H9 (cell line): ENCODE measurements around the gene PLEKHA1. TPM values are rescaled to one million over a fixed set of nuclear protein-coding genes. Genes with fewer than 3 reads are reported as not detected.

Experiments
- DNase-seq: peaks from one replicate; pipeline ENCODE4 v3.0.0-alpha.2; 2017
- H2AFZ ChIP-seq: one replicate; pipeline ENCODE4 v1.6.1; 2013; ENCODE audit warnings: mild to moderate bottlenecking, low read length, control low read depth, moderate library complexity
- H2AK5ac ChIP-seq: 2 replicates; pipeline ENCODE4 v1.6.1; 2013; ENCODE audit warnings: low read length, control low read depth, mixed read lengths; ENCODE audit not compliant: insufficient read length
- H2BK120ac ChIP-seq: one replicate; pipeline ENCODE4 v1.6.1; 2013; ENCODE audit warnings: low read depth, mild to moderate bottlenecking, low read length, control low read depth, inconsistent platforms; ENCODE audit not compliant: poor library complexity, severe bottlenecking
- H2BK12ac ChIP-seq: 2 replicates; pipeline ENCODE4 v1.6.1; 2013; ENCODE audit warnings: low read length, control low read depth, mixed read lengths, low read depth; ENCODE audit not compliant: insufficient read length
- H2BK15ac ChIP-seq: 2 replicates; pipeline ENCODE4 v1.6.1; 2013; ENCODE audit warnings: low read depth, low read length, control low read depth
- H2BK20ac ChIP-seq: one replicate; pipeline ENCODE4 v1.6.1; 2013; ENCODE audit warnings: low read depth, mild to moderate bottlenecking, low read length, control low read depth, inconsistent platforms; ENCODE audit not compliant: poor library complexity, severe bottlenecking
- H2BK5ac ChIP-seq: 2 replicates; pipeline ENCODE4 v1.6.1; 2013; ENCODE audit warnings: low read length, control low read depth, mixed read lengths; ENCODE audit not compliant: insufficient read length
- H3K14ac ChIP-seq: 2 replicates; pipeline ENCODE4 v1.6.1; 2013; ENCODE audit warnings: low read length, control low read depth; ENCODE audit not compliant: insufficient read depth
- H3K18ac ChIP-seq: 2 replicates; pipeline ENCODE4 v1.6.1; 2013; ENCODE audit warnings: low read depth, mild to moderate bottlenecking, mixed read lengths, low read length, control low read depth; ENCODE audit not compliant: insufficient read length
- H3K23ac ChIP-seq: 2 replicates; pipeline ENCODE4 v1.6.1; 2013; ENCODE audit warnings: low read length, control low read depth, mixed read lengths, low read depth; ENCODE audit not compliant: insufficient read length
- H3K23me2 ChIP-seq: 2 replicates; pipeline ENCODE4 v1.6.1; 2013; ENCODE audit warnings: low read depth, mild to moderate bottlenecking, mixed read lengths, low read length, control low read depth; ENCODE audit not compliant: insufficient read length, poor library complexity, severe bottlenecking
- H3K27ac ChIP-seq: 2 replicates; pipeline ENCODE4 v1.5.1; 2013; ENCODE audit warnings: low read length, control low read depth, mixed read lengths, low read depth; ENCODE audit not compliant: insufficient read length
- H3K27me3 ChIP-seq: 2 replicates; pipeline ENCODE4 v1.6.1; 2013; ENCODE audit warnings: low read length, control low read depth, inconsistent platforms; ENCODE audit not compliant: insufficient read depth
- H3K4ac ChIP-seq: 2 replicates; pipeline ENCODE4 v1.6.1; 2013; ENCODE audit warnings: low read depth, mild to moderate bottlenecking, control low read depth, inconsistent platforms, low read length, moderate library complexity
- H3K4me1 ChIP-seq: 2 replicates; pipeline ENCODE4 v1.6.1; 2013; ENCODE audit warnings: low read length, control low read depth, inconsistent platforms; ENCODE audit not compliant: insufficient read depth
- H3K4me2 ChIP-seq: 2 replicates; pipeline ENCODE4 v1.6.1; 2013; ENCODE audit warnings: low read length, control low read depth, mixed read lengths; ENCODE audit not compliant: insufficient read length, insufficient read depth
- H3K56ac ChIP-seq: 2 replicates; pipeline ENCODE4 v1.6.1; 2013; ENCODE audit warnings: low read depth, mild to moderate bottlenecking, mixed read lengths, low read length, control low read depth; ENCODE audit not compliant: insufficient read length
- H3K79me1 ChIP-seq: 2 replicates; pipeline ENCODE4 v1.6.1; 2013; ENCODE audit warnings: low read depth, mild to moderate bottlenecking, moderate library complexity, low read length, control low read depth, inconsistent platforms; ENCODE audit not compliant: insufficient read depth, poor library complexity, severe bottlenecking
- H3K79me2 ChIP-seq: 2 replicates; pipeline ENCODE4 v1.6.1; 2013; ENCODE audit warnings: low read length, control low read depth, inconsistent platforms; ENCODE audit not compliant: insufficient read depth
- H3K9ac ChIP-seq: 2 replicates; pipeline ENCODE4 v1.6.1; 2013; ENCODE audit warnings: low read length, control low read depth, mixed read lengths; ENCODE audit not compliant: insufficient read length; ENCODE audit errors: extremely low read depth
- H3K9me3 ChIP-seq: one replicate; pipeline ENCODE4 v1.6.1; 2013; ENCODE audit warnings: low read depth, low read length, inconsistent platforms; ENCODE audit not compliant: control insufficient read depth
- H3T11ph ChIP-seq: one replicate; pipeline ENCODE4 v1.6.1; 2013; ENCODE audit warnings: mild to moderate bottlenecking, low read length, control low read depth, inconsistent platforms
- H4K20me1 ChIP-seq: one replicate; pipeline ENCODE4 v1.6.1; 2013; ENCODE audit not compliant: control insufficient read depth, insufficient read length, insufficient read depth
- H4K5ac ChIP-seq: 2 replicates; pipeline ENCODE4 v1.6.1; 2013; ENCODE audit warnings: low read depth, mild to moderate bottlenecking, mixed read lengths, low read length, control low read depth; ENCODE audit not compliant: insufficient read length
- H4K8ac ChIP-seq: replicated peaks from 2 replicates; pipeline ENCODE4 v1.6.1; 2013; ENCODE audit warnings: low read length, control low read depth, mixed read lengths, low read depth; ENCODE audit not compliant: insufficient read length
- H4K91ac ChIP-seq: 2 replicates; pipeline ENCODE4 v1.6.1; 2013; ENCODE audit warnings: low read depth, mild to moderate bottlenecking, moderate library complexity, mixed read lengths, low read length, control low read depth; ENCODE audit not compliant: insufficient read length
- H3K27ac Mint-ChIP-seq, 3 experiments: 2 replicates in 2 of 3; 3 replicates in 1 of 3; pipeline ENCODE4 v1.8.0; 2020 to 2021; ENCODE audit warnings: mixed read lengths in 3 of 3, mild to moderate bottlenecking in 1 of 3, moderate library complexity in 1 of 3
- H3K27me3 Mint-ChIP-seq: 2 replicates; pipeline ENCODE4 v1.8.0; 2021; ENCODE audit warnings: low read depth, mild to moderate bottlenecking, moderate library complexity, mixed read lengths
- H3K36me3 Mint-ChIP-seq, 3 experiments: 2 replicates in 2 of 3; 3 replicates in 1 of 3; pipeline ENCODE4 v1.8.0; 2020 to 2021; ENCODE audit warnings: low read depth in 3 of 3, mixed read lengths in 3 of 3; ENCODE audit not compliant: insufficient read depth in 1 of 3
- H3K4me1 Mint-ChIP-seq, 2 experiments: 2 replicates each; pipeline ENCODE4 v1.8.0; 2020; ENCODE audit warnings: mixed read lengths in 2 of 2
- H3K4me3 Mint-ChIP-seq, 2 experiments: 2 replicates in 1 of 2; 3 replicates in 1 of 2; pipeline ENCODE4 v1.8.0; 2020 to 2021; ENCODE audit warnings: mild to moderate bottlenecking in 2 of 2, mixed read lengths in 2 of 2, moderate library complexity in 1 of 2
- H3K9me3 Mint-ChIP-seq, 2 experiments: 2 replicates in 1 of 2; 3 replicates in 1 of 2; pipeline ENCODE4 v1.8.0; 2020; ENCODE audit warnings: mild to moderate bottlenecking in 2 of 2, mixed read lengths in 2 of 2, moderate library complexity in 1 of 2
- WGBS: extraction: QIAGEN DNeasy Blood & Tissue Kit; methylation state at CpG from one replicate; pipeline ENCODE4 v1.1.7; 2013; ENCODE audit warnings: missing lambda C conversion rate, low lambda C conversion rate, mixed read lengths; ENCODE audit not compliant: insufficient read length; ENCODE audit errors: extremely low coverage; 5-methylcytosine and 5-hydroxymethylcytosine counted together
- total RNA-seq: library from RNA; stranded (reverse); gene quantifications from 2 replicates; pipeline ENCODE4 v1.2.1, GENCODE V29; 2021
- TF ChIP-seq, protein P1 (sequence below): fragments of 200-600 bp; sonication (generic); conservative IDR thresholded peaks from 3 replicates; pipeline ENCODE4 v1.8.0; 2021; ENCODE audit warnings: antibody characterized with exemption, mild to moderate bottlenecking

The PLEKHA1 gene
- total RNA-seq, 1 experiment from 2014 or later, result 32.7 TPM

DNA sequence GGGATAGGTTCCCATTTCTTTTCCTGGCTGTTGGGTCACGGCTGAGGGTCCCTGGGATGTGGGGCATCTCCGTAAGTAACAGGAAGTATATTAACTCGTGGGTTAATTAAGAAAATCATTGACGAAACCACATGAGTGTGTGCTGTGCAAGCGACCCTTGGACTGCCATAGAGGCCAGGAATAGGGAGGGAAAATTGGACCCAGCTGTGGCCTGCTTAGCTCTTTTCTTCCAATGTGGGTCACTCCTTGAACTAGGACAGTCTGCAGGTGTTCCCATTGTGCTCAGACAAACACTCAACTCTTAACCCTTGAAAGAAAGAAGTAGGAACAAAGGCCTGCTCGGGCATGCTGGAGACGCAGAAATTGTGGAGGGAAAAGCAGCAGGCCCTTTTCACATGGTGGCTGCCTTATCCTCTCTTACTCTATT lies 25.6 kb upstream of the PLEKHA1 start:
- Histone ChIP-seq H3K4me2 (no peak overlapping the region), H3K79me2 (no peaks in the 10 kb centered on the region), H4K5ac (no peak overlapping the region), H3K18ac (no peak overlapping the region), H3K27me3 (no peaks in the 10 kb centered on the region), H2BK20ac (no peak overlapping the region), H3K9me3 (peaks cover 11% of the 10 kb centered on the region), H2AFZ (no peak overlapping the region), H3K4ac (no peak overlapping the region), H2BK15ac (no peak overlapping the region), H2BK120ac (no peak overlapping the region), H2AK5ac (no peak overlapping the region), H3K14ac (no peak overlapping the region), H3K27ac (no peak overlapping the region), H4K20me1 (no peaks in the 10 kb centered on the region), H3K9ac (no peak overlapping the region), H2BK12ac (no peak overlapping the region), H3K4me1 (no peaks in the 10 kb centered on the region; the same call in 1 of the 2 replicates), H3K56ac (no peak overlapping the region), H4K91ac (no peak overlapping the region), H3K79me1 (no peaks in the 10 kb centered on the region), H3K23ac (no peak overlapping the region), H3K23me2 (no peaks in the 10 kb centered on the region), H3T11ph (no peak overlapping the region), H2BK5ac (no peak overlapping the region), H4K8ac (no peak overlapping the region)
- Mint-ChIP-seq H3K36me3 (peaks cover 16 to 37% (median 29%) of the 10 kb centered on the region in 3 experiments), H3K27me3 (peaks cover 26% of the 10 kb centered on the region), H3K4me3 (no peak overlapping the region), H3K4me1 (peaks cover 28 to 36% of the 10 kb centered on the region in 2 experiments), H3K27ac (peak overlapping the region in 1 of 3 experiments; percentile 6; a peak in 1 of 7 replicates), H3K9me3 (peaks cover 38 to 39% of the 10 kb centered on the region in 2 experiments)
- no peak for DNase-seq
- WGBS, result no CpG with 5 or more reads among the region's 7 CpGs
- TF ChIP-seq, protein P1, sequence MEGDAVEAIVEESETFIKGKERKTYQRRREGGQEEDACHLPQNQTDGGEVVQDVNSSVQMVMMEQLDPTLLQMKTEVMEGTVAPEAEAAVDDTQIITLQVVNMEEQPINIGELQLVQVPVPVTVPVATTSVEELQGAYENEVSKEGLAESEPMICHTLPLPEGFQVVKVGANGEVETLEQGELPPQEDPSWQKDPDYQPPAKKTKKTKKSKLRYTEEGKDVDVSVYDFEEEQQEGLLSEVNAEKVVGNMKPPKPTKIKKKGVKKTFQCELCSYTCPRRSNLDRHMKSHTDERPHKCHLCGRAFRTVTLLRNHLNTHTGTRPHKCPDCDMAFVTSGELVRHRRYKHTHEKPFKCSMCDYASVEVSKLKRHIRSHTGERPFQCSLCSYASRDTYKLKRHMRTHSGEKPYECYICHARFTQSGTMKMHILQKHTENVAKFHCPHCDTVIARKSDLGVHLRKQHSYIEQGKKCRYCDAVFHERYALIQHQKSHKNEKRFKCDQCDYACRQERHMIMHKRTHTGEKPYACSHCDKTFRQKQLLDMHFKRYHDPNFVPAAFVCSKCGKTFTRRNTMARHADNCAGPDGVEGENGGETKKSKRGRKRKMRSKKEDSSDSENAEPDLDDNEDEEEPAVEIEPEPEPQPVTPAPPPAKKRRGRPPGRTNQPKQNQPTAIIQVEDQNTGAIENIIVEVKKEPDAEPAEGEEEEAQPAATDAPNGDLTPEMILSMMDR, result no peak
